Astrocyte of the hippocampus (primary cell): ENCODE measurements around the gene GRID2.

ENCODE experiments used
- DNase-seq: peaks from one replicate; pipeline ENCODE4 v3.0.0; 2011; ENCODE audit warnings: low read depth, low spot score

GRID2 gene

GRCh38 chr4:92961881-92962280, 658.1 kb downstream of the GRID2 start:
- no peak for DNase-seq

GRCh38 chr4:92962831-92963230, 659.1 kb downstream of the GRID2 start:
- DNase-seq, result no peak

GRCh38 chr4:92968556-92968955, 664.8 kb downstream of the GRID2 start:
- no peak for DNase-seq

GRCh38 chr4:92968996-92969395, 665.2 kb downstream of the GRID2 start:
- no peak for DNase-seq

- peak; percentile 89 for DNase-seq
Observed at GRCh38 chr4:92969650-92970379, 666.0 kb downstream of the GRID2 start.

- DNase-seq, result no peak
Observed at GRCh38 chr4:92970996-92971395, 667.2 kb downstream of the GRID2 start.

- no peak for DNase-seq
Observed at GRCh38 chr4:92988301-92988700, 684.5 kb downstream of the GRID2 start.

GRCh38 chr4:92992758-92993157, 689.0 kb downstream of the GRID2 start:
- no peak for DNase-seq

- no peak for DNase-seq
Observed at GRCh38 chr4:92994727-92995126, 691.0 kb downstream of the GRID2 start.

GRCh38 chr4:92996533-92996932, 692.8 kb downstream of the GRID2 start:
- no peak for DNase-seq

- no peak for DNase-seq
Observed at GRCh38 chr4:93000910-93001309, 697.1 kb downstream of the GRID2 start.

GRCh38 chr4:93002240-93002639, 698.5 kb downstream of the GRID2 start:
- DNase-seq, result no peak

- no peak for DNase-seq
Observed at GRCh38 chr4:93016350-93016749, 712.6 kb downstream of the GRID2 start.

GRCh38 chr4:93018243-93018642, 714.5 kb downstream of the GRID2 start:
- DNase-seq, result peak; percentile 34

GRCh38 chr4:93018806-93019205, 715.0 kb downstream of the GRID2 start:
- DNase-seq, result no peak

GRCh38 chr4:93029769-93030168, 726.0 kb downstream of the GRID2 start:
- no peak for DNase-seq

- DNase-seq, result no peak
Observed at GRCh38 chr4:93030670-93031069, 726.9 kb downstream of the GRID2 start.

- DNase-seq, result peak; percentile 9
Observed at GRCh38 chr4:93031431-93032098, 727.8 kb downstream of the GRID2 start.

GRCh38 chr4:93042746-93043145, 739.0 kb downstream of the GRID2 start:
- DNase-seq, result no peak

- no peak for DNase-seq
Observed at GRCh38 chr4:93053140-93053539, 749.4 kb downstream of the GRID2 start.

- no peak for DNase-seq
Observed at GRCh38 chr4:93061826-93062225, 758.1 kb downstream of the GRID2 start.

- no peak for DNase-seq
Observed at GRCh38 chr4:93063325-93063724, 759.6 kb downstream of the GRID2 start.

- no peak for DNase-seq
Observed at GRCh38 chr4:93065790-93066189, 762.0 kb downstream of the GRID2 start.
